CD4-positive, alpha-beta T cell treated with Interleukin-12 subunit alpha and Interleukin-12 subunit beta, for 1 hour (primary cell): ENCODE results near the gene INSYN2B.
"Not testable (repeated sequence)": the region's sequence is repeated elsewhere in the genome, so short reads cannot be mapped to it uniquely, and the experiment has no call there.

Source experiments
- DNase-seq: peaks from one replicate; pipeline ENCODE4 v3.0.0-alpha.2; 2020

Gene INSYN2B

DNA sequence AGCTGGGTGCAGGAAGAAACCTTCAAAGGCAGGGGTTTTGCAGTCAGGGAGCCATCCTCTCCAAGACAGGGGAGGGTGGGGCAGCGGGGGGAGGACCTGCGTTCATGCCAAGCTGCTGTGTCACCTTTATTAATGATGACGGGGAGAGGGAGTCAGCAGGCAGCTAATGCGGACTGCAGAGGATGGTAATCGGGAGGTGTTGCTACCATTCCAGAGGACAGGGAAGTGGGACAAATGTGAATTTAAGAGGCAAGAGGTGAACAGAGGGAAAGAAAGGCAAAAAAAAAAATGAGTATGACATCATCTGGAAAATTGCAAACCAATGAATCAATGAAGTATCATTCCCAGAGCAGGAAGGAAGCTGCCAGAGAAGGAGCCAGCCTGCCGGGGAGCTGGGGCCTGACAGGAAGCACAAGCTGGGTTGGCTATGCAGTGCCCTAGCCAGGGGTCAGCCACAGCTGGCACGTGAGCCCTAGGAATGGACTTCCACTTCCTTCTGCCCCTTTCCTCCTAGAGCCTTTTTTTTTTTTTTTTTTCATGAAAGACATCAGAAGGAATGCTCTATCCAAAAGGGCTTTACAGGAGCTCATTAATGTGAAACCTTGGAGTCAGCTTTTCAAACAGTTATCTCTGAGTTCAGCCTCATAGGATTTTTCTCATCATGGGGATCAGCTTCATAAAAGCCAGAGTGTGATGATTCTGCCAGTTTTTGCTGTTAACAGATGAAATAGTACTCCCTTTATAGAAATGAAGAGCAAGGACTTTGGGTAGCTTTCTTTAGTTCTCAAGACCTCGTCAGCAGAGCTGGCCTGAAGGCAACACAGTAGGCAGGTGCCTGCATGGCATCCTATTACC is 9.2 kb downstream of the INSYN2B start:
- no peak for DNase-seq

GRCh38 chr5:169970339-169970738 is 10.0 kb downstream of the INSYN2B start:
- no peak for DNase-seq

DNA sequence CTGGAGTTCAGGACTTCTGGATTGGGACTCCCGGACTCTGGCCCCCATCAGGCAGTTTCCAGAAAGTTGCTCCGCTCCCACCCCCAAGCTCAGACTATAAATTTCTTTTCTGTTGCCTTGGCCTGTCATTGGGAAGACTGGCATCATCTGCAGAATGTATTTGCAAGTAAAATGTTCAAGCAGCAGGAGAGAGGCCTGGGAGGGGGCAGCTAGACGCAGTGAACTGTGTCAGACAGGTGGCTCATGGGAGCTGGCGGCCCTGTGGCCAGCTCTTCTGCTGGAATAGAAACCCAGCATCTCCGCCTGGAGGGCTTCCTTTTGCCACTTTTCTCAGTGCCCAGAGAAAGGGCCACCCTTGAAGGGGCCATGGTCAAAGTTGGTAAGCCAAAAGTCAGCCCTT is 16.0 kb downstream of the INSYN2B start:
- DNase-seq, result no peak

- no peak for DNase-seq
Observed at GRCh38 chr5:169960659-169961058, 19.6 kb downstream of the INSYN2B start.

DNA sequence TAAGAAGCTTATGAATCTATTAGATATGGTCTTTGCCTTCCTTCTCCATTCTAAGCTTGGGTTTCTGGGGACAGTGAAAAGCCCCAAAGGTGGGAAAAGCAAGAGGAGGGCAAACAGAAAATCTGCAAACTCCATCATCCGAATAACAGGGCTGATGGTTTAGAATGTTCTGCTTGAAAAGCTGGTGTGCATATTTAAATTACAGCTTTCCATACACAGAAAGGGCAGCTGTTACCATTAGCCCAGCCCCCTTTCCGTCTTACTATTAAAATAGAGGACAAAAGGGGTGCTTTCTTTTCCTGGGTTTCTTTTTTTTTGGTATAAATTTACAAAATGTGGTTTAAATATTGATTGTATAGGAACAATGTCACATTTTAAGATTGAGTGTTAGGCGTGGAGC is 22.0 kb downstream of the INSYN2B start:
- DNase-seq, result no peak

DNA sequence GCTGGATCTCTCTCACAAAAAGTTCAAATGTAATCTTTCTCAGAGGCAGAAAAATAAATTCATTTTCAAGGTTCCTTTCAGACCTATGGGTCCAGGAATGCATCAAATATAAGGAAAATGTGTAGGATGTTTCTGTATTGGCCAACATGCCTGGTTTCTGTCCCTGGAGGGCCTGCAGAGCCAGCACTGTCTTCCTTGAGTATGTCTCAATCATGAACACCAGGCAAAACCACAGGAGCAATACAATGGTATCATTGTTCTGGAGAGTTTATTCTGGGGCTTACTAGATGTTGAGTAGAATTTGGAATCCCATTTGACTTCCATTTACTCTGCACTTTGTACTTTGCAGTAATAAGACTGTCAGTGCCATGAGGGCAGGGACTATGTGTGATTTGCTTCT is 23.5 kb downstream of the INSYN2B start:
- DNase-seq, result no peak

DNA sequence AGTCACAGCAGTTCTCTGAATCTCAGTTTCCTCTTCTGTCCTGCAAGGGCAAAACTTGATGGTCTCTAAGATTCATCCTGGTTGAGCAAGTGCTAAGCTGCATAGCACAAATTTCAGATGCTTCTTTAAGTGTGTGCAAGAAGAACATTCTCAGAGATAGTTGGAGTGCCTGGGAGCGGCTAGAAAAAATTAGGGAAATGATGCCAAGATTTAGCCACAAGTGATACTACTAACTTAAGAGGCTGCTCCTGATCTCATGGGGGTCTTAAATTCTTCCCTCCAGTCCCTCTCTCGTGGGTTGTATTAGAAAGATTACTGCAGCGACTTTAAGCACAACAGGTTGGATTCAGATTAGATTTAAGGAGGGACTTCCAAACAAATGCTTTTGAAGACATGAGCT is 24.2 kb downstream of the INSYN2B start:
- no peak for DNase-seq

GRCh38 chr5:169954786-169955185 is 25.5 kb downstream of the INSYN2B start:
- no peak for DNase-seq

GRCh38 chr5:169953196-169953595 is 27.1 kb downstream of the INSYN2B start:
- not testable (repeated sequence) for DNase-seq

DNA sequence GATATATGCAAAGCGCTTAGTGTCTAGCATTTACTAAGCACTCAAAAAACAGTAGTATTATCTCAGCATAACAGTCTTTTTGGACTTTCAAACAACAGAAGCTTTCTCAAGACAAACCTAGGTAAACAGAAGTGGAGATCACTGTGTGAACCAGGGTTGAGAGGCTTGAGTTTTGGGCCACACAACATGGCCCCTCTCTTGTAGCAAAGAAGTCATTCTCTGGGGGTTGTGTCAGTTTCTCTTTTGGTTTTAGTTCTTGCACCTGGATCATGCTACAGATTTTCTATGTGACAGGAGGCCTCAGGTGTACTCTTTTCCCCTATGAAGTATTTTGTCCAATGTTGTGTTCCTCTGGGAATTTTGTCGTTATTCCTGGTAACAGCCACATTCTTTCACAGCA is 30.0 kb downstream of the INSYN2B start:
- DNase-seq, result no peak

- no peak for DNase-seq
Observed at GRCh38 chr5:169946743-169947295, 33.5 kb downstream of the INSYN2B start.

- DNase-seq, result no peak
Observed at GRCh38 chr5:169945831-169946261, 34.4 kb downstream of the INSYN2B start.

DNA sequence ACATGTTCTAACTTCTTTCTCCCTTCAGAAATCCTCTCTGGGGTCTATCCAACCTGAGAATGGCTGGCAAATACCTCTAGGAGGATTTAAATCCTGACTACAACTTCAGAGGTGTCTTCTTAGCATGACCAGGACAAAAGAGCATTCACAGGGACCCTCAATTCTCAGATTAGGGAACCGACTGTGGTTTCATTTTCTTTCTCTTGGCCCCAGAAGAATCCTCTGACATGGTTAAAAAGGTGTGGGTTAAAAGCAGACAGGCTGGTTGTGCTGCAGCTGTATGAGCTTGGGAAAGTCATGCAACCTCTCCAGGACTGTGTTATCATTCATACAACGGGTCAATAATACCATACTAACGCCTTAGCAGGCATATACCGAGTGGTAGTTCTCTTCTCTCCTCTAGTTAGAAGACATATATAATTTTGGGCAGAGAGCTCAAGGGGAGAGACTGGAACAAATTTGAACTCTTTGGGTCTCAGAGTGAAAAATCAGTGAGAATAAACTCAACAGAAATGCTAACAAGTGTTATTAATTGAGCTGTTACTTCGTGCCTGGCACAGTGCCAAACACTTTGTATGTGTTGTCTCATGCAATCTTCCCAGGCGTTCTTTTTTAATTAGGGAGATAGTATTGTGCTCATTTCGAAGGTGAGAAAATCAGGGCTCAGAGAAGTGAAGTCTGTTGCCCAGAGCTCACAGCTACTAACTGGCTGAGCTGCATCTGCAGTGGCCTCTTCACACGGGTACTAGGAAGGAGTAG is 35.2 kb downstream of the INSYN2B start:
- DNase-seq, result no peak

DNA sequence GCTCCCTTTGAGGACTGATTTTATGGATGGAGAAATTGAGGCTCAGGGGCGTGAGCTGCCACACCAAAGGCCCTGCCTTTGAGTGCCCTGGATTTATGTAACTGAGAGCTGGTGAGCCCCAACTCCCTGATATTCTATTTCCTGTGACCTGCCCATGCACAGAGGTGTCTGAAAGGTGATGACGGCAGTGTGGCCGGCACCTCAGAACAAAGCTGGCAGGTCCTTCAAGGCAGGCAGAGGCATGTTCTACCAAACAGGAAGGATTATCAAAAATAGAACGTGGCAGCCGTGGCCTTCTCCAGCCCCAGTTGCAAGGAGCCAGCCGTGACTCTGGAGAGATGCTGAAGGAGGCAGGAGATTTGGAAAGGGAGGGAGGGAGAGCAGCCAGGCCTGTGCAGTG is 36.2 kb downstream of the INSYN2B start:
- DNase-seq, result no peak

- DNase-seq, result no peak
Observed at GRCh38 chr5:169943026-169943425, 37.3 kb downstream of the INSYN2B start.

DNA sequence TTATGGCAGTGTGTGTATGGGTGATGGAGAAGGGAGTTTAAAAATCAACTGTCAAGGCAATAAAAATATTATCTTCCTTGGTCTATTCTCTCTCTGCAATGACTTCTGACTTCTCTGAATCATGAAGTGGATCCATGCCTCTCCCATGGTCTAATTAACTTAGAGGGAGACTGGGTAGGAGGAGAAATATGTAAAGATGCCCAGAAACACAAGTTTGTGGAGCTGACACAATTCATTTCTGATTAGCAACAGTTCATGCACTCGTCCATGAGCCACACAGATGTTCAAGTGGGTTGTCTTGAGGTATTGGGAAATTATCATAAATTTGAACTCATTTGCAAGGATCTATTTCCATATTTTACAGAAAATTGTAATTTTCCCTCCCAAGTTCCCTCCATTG is 38.1 kb downstream of the INSYN2B start:
- no peak for DNase-seq

- no peak for DNase-seq
Observed at GRCh38 chr5:169941542-169941941, 38.8 kb downstream of the INSYN2B start.

- no peak for DNase-seq
Observed at GRCh38 chr5:169939731-169940130, 40.6 kb downstream of the INSYN2B start.

DNA sequence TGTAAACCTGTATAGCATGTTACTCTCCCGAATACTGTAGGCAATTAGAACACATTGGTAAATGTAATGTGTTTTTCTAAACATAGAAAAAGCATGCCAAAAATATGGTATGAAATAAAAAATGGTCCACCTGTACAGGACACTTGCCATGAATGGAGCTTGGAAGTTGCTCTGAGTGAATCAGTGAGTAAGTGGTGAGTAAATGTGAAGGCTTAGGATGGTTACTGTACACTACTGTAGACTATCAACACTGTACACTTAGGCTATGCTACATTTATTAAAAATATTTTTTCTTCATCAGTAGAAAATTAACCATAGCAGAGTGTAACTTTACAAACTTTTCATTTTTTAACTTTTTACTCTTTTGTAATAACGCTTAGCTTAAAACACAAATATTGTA is 41.9 kb downstream of the INSYN2B start:
- DNase-seq, result no peak

DNA sequence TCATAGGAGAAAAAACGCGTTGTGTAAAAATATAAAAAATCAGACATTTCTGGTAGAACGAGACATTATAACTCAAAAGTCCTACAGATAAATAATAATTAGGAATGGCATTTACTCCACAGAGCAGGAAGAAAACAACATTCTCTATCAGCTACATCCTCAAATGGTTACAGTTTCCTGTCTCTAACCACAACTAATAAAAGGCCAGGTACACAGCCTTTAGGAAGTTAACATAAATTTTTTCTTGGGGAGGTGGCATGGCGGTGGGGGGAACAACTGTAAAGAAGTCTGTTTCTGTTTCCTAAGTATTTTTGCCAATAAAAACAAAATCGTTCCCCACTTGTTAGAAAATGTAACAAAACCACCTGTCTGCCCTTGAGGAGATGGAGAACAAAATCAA is 44.5 kb downstream of the INSYN2B start:
- peak; percentile 2 for DNase-seq

DNA sequence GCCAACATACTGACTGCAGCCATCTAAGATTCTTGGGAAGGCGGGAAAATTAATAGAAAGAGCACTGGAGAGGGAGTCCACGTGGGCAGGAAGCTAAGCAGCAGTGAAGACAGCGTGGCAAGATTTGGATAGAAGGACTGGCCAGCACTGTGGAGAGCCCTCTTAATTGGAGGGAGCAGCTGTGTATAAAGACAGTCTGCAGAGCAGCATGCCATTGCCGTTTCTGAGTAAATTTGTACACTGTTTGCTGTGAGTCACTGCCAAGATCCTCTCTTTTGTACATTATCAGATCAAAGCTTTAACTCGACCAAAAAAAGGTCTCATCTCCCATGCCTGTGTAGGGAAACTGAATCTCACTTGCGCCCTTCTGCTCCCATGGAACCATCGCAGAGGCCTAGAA is 45.3 kb downstream of the INSYN2B start:
- DNase-seq, result no peak

GRCh38 chr5:169933616-169934015 is 46.7 kb downstream of the INSYN2B start:
- DNase-seq, result no peak

DNA sequence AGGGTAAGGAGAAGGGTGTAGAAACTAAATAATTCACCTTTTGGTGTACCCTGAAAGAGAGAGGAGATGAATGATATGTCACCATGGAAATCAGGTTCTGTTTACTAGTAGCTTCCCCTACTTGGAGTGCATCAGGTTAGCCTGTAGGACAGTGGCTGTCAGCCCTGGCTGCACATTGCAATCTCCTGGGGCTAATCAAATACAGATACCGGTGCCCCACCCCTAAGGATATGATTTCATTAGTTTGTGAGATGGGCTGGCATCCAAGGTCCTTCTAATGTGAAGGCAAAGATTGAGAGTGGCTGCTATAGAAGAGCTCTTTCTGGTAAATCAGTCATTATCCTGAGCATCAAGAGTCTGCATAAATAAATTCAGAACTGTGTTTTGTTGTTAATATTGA is 47.2 kb downstream of the INSYN2B start:
- DNase-seq, result no peak

- DNase-seq, result no peak
Observed at GRCh38 chr5:169923988-169924387, 56.3 kb downstream of the INSYN2B start.
